Measurements from ENCODE around the gene COQ2.
"Not testable (repeated sequence)": the region's sequence is repeated elsewhere in the genome, so short reads cannot be mapped to it uniquely, and the experiment has no call there.

Gene COQ2

GRCh38 chr4:83285055-83285407, 433 bp upstream of the COQ2 start:
- peak in 1 of 2 donors; percentile 3 for DNase-seq (ENCODE audit: low read depth in 2 of 2)

GRCh38 chr4:83283181-83283580, 1.4 kb downstream of the COQ2 start:
- no peak for DNase-seq (ENCODE audit: low read depth in 2 of 2)

GRCh38 chr4:83282049-83282535, 2.5 kb downstream of the COQ2 start:
- peak in 1 of 2 donors; percentile 67 for DNase-seq (ENCODE audit: low read depth in 2 of 2)

- DNase-seq (ENCODE audit: low read depth in 2 of 2), result no peak
Measured at GRCh38 chr4:83281307-83281706, 3.3 kb downstream of the COQ2 start.

GRCh38 chr4:83276299-83277040, 8.1 kb downstream of the COQ2 start:
- DNase-seq (ENCODE audit: low read depth in 2 of 2), result no peak

GRCh38 chr4:83273926-83274325, 10.7 kb downstream of the COQ2 start:
- not testable (repeated sequence) for DNase-seq (ENCODE audit: low read depth in 2 of 2)

- DNase-seq (ENCODE audit: low read depth in 2 of 2), result no peak
Measured at GRCh38 chr4:83272900-83273299, 11.7 kb downstream of the COQ2 start.

- no peak for DNase-seq (ENCODE audit: low read depth in 2 of 2)
Measured at GRCh38 chr4:83269256-83269655, 15.3 kb downstream of the COQ2 start.

- no peak for DNase-seq (ENCODE audit: low read depth in 2 of 2)
Measured at GRCh38 chr4:83268491-83268890, 16.1 kb downstream of the COQ2 start.

- no peak for DNase-seq (ENCODE audit: low read depth in 2 of 2)
Measured at GRCh38 chr4:83267830-83268475, 16.6 kb downstream of the COQ2 start.

GRCh38 chr4:83267121-83267829, 17.3 kb downstream of the COQ2 start:
- DNase-seq (ENCODE audit: low read depth in 2 of 2), result no peak

GRCh38 chr4:83266689-83267088, 17.9 kb downstream of the COQ2 start:
- DNase-seq (ENCODE audit: low read depth in 2 of 2), result no peak

GRCh38 chr4:83263106-83263505, 21.5 kb downstream of the COQ2 start:
- no peak for DNase-seq (ENCODE audit: low read depth in 2 of 2)

GRCh38 chr4:83262682-83263081, 21.9 kb downstream of the COQ2 start:
- DNase-seq (ENCODE audit: low read depth in 2 of 2), result no peak

GRCh38 chr4:83261307-83261706, 23.3 kb downstream of the COQ2 start:
- no peak for DNase-seq (ENCODE audit: low read depth in 2 of 2)

GRCh38 chr4:83259586-83259985, 25.0 kb downstream of the COQ2 start:
- DNase-seq (ENCODE audit: low read depth in 2 of 2), result no peak

GRCh38 chr4:83258461-83258860, 26.1 kb downstream of the COQ2 start:
- DNase-seq (ENCODE audit: low read depth in 2 of 2), result no peak

GRCh38 chr4:83257811-83258210, 26.8 kb downstream of the COQ2 start:
- DNase-seq (ENCODE audit: low read depth in 2 of 2), result no peak

GRCh38 chr4:83255584-83255983, 29.0 kb downstream of the COQ2 start:
- DNase-seq (ENCODE audit: low read depth in 2 of 2), result no peak

GRCh38 chr4:83252782-83253405, 31.7 kb downstream of the COQ2 start:
- DNase-seq (ENCODE audit: low read depth in 2 of 2), result peak; percentile 29 to 57

GRCh38 chr4:83251447-83251830, 33.2 kb downstream of the COQ2 start:
- DNase-seq (ENCODE audit: low read depth in 2 of 2), result no peak

GRCh38 chr4:83250687-83251446, 33.7 kb downstream of the COQ2 start:
- DNase-seq (ENCODE audit: low read depth in 2 of 2), result no peak

Measured in stimulated activated CD4-positive, alpha-beta T cell treated with anti-CD3 and anti-CD28 coated beads, Interleukin-1b, Interleukin-23, amount 100 ng/mL, for 4 hours (primary cell).